COLO829 (cell line): Measurements from ENCODE around the gene NCR1.
"Not testable (repeated sequence)": the region's sequence is repeated elsewhere in the genome, so short reads cannot be mapped to it uniquely, and the experiment has no call there.

Source experiments
- DNase-seq: peaks from one replicate; pipeline ENCODE4 v3.0.0; 2012; ENCODE audit warnings: low spot score

NCR1 gene, protein sequence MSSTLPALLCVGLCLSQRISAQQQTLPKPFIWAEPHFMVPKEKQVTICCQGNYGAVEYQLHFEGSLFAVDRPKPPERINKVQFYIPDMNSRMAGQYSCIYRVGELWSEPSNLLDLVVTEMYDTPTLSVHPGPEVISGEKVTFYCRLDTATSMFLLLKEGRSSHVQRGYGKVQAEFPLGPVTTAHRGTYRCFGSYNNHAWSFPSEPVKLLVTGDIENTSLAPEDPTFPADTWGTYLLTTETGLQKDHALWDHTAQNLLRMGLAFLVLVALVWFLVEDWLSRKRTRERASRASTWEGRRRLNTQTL

DNA sequence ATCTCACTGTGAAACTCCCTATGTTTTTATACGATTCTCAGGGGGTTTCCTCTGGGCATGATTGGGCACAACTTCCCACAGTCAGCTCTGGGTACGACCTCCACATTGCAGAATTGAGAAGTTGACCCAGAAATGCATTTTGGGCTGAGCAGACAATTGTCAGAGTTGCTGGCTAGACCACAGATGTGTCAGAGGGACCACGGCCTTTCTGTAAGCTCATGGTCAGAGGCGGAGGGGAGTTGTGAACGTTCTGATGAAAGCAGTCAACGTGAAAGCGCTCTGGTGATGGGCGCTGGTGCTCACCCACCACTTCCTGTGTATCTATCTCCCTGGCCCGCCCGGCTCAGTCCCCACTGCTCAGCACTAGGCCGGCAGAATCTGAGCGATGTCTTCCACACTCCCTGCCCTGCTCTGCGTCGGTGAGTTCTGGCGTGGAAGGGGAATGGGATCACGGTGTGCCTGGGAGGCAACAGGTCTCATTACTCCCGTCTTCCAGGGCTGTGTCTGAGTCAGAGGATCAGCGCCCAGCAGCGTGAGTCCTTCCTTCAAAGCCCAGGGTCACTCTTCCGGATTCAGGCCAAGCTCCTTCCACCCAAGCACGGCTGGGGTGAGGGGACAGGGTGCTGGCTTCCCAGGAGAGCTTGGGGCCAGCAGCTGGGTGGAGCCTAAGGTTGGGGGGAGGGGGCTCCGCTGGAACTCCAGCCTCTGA, at the start of gene NCR1:
Gene NCR1 (plus strand): TSS at position 346 of the 709 bp plus-strand sequence. CDS start 40 bp downstream, at position 386.
- no peak for DNase-seq

DNA sequence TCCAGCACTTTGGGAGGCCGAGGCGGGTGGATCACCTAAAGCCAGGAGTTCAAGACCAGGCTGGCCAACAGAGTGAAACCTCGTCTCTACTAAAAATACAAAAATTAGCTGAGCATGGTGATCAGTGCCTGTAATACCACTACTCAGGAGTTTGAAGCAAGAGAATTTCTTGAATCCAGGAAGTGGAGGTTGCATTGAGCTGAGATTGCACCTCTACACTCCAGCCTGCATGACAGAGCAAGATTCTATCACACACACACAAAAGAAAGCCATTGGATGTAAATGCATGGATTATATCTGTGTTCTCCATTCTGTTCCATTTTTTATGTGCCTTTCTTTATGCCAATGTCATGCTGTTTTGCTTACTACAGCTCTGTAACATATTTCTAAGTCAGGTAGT, 47.5 kb upstream of the NCR1 start:
- DNase-seq: not testable (repeated sequence)

DNA sequence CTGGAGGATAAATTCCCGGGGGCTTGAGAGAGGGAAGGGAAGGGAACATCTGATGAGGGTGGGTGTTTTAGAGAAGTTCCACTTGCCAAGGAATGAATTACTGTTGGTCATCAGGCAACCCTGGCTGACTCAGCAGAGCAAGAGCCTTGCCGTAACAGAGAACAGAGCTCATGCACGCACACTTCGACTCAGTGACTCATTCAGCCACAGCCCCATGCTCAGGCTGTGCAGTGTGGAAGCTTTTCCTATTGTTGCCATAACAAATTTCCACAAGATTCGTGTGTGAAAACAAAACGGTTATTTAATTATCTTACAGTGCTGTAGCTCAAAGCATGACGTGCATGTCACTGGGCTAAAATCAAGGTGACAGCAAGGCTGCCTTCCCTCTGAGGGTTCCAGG, 46.5 kb upstream of the NCR1 start:
- DNase-seq: not testable (repeated sequence)

DNA sequence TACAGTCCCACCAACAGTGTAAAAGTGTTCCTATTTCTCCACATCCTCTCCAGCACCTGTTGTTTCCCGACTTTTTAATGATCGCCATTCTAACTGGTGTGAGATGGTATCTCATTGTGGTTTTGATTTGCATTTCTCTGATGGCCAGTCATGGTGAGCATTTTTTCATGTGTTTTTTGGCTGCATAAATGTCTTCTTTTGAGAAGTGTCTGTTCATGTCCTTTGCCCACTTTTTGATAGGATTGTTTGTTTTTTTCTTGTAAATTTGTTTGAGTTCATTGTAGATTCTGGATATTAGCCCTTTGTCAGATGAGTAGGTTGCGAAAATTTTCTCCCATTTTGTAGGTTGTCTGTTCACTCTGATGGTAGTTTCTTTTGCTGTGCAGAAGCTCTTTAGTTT, 42.5 kb upstream of the NCR1 start:
- not testable (repeated sequence) for DNase-seq

DNA sequence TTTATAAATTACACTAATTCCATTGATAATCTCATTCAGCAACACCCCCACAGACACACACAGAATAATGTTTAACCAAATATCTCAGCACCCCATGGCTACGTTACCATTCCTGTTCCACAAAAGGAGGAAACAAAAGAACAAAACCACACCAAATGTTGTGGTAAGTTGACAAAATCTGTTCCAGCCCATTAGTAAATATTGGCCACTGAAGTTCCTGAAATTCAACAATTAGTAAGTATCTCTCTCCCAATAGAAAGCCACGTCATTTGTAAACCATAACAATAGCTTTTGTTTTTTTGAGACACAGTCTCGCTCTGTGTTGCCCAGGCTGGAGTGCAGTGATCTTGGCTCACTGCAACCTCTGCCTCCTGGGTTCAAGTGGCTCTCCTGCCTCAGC, 34.3 kb upstream of the NCR1 start:
- no peak for DNase-seq

DNA sequence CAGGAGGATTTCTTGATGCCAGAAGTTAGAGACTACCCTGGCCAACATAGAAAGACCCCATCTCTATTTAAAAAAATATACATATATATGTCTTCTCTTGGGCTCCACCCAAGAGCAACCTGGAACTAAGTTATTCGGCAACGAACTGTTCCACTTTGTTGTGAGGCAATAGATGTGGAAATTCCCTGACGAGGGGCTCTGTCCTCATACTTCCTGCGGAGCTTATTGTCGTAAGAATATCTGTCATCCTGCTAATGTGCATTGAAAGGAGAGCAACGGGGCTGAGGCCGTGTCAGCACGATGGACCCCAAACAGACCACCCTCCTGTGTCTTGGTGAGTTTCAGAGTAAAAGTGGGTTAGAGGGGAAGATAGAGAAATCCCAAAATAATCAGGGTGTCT, 32.0 kb upstream of the NCR1 start, which contains the start of gene FCAR:
Gene FCAR (plus strand): TSS at position 246 of the 400 bp plus-strand sequence. CDS start 55 bp downstream, at position 301.
- no peak for DNase-seq

DNA sequence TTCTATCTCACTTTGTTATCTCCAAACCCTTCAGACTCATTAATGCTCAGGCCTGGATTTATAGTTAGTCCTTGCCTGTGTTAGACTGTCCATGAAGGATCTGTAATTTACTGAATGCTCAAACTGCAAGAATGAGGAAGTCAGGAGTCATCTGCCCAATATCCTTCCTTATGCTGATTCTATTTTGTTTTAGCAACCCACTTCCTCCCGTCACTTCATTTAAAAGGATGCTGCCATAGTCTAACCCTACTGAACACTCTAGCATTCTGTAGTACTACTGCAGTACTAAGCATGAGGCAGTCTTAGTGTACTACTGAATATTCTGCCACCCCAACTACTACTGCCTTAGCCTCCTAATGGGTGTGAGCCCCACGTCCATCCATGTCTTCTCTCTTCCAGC, 30.4 kb upstream of the NCR1 start:
- DNase-seq: no peak

DNA sequence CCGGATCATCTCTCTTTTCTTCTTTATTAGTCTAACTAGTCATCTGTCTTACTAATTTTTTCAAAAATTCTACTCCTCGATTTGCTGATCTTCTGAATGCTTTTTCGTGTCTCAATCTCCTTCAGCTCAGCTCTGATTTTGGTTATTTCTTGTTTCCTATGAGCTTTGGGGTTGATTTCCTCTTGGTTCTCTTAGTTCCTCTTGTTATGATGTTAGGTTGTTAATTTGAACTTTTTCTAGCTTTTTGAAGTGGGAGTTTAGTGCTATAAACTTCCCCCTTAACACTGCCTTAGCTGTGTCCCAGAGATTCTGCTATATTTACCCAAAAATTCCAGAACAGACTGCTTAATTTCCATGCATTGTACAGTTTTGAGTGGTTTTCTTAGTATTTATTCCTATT, 28.5 kb upstream of the NCR1 start:
- DNase-seq: no peak

DNA sequence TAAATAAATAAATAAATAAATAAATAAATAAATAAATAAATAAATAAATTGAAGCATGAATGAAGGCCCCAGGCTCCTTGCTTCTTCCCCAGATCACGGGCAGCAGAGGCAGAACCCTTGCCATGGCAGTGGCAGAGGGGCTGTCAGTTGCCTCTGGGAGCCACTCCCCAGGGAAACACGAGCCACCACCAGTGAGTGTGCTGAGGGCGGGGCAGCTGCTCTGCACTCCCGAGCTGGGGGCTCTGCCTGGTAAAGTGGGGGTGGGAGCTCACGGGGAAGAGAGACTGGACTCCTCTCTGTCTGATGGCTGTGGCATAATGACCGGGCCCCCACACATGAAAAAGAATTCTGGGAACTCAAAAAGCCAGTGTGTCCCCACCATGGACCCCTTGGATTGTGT, 24.1 kb upstream of the NCR1 start:
- DNase-seq: no peak

DNA sequence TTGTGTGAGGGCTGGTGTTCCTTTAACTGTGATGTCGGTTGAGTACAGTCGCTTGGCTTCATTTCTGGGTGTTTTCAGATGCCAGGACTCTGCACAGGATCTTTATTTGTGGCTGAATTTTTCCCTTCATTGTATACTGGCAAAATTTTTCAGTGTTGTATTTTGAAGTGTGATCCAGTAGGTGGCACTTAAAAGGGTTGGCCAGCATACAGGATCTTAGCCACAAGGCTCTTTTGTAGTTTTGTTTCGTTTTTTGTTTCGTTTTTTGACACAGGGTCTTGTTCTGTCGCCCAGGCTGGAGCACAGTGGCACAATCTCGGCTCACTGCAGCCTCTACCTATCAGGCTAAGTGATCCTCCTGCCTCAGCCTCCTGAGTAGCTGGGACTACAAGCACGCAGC, 23.2 kb upstream of the NCR1 start:
- DNase-seq: no peak

DNA sequence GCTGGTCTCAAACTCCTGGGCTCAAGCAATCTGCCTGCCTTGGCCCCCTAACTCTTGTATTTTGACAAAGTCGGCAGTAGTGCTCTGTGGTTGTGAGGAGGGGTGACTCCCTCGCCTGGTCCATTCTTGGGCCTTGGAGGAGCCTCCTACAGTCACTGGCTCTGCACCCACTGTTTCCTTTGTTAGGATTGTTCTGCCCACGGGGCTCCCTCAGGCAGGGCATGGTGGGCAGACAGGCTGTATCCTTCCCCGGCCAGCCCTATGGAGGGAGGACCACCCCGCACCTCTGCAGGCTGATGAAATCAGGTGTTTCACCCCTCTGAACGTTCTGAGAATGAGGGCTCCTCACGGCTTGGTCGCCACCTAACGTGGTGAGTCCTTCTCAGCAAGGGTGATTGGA, 22.7 kb upstream of the NCR1 start:
- no peak for DNase-seq

DNA sequence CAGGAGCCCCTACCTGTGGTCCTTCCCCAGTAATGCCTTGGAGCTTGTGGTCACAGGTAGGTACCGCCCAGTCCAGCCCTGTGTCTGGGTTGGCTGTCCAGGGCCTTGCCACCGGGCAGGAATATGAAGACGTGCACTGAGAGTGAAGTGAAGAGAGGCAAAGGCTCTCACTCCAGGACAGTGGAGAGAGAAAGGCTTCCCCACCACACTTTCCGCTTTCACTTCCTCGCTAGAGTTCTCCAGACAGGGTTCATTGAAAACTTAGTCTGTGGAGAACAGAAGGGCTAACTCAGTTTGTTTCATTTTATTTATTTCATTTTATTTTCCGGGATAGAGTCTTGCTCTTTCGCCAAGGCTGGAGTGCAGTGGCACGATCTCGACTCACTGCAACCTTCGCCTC, 17.7 kb upstream of the NCR1 start:
- DNase-seq: no peak

DNA sequence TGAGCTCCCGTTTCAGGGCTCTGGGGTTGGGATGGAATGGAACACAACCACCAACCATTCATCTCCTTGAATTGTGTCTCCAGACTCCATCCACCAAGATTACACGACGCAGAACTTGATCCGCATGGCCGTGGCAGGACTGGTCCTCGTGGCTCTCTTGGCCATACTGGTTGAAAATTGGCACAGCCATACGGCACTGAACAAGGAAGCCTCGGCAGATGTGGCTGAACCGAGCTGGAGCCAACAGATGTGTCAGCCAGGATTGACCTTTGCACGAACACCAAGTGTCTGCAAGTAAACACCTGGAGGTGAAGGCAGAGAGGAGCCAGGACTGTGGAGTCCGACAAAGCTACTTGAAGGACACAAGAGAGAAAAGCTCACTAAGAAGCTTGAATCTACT, 16.4 kb upstream of the NCR1 start:
- DNase-seq: no peak

DNA sequence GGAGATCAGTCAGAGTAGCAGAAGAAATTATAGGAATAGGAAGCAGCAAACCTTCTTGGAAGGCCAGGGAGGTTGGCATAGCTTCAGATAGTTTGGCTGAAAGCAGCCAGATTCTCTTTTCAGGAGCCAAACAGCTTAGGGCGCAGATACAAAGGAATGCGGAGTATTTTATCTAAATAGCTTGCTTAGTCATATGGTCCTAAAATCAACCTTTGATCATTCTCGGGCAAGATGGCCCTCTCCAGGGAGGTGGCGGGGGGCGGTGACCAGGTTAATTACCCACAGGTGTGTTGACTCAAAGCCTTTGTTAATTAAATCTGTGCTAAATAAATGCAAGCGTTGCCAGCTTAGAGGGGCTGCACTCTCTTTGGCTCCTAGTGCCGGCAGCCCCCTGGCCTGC, 12.5 kb upstream of the NCR1 start:
- no peak for DNase-seq

DNA sequence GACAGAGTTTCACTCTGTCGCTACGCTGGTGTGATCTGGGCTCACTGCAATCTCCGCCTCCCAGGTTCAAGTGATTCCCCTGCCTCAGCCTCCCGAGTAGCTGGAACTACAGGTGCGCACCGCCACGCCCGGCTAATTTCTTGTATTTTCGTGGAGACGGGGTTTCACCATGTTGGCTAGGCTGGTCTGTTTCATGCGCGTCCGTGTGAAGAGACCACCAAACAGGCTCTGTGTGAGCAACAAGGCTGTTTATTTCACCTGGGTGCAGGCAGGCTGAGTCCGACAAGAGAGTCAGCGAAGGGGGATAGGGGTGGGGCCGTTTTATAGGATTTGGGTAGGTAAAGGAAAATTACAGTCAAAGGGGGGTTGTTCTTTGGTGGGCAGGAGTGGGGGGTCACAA, 11.8 kb upstream of the NCR1 start:
- DNase-seq: not testable (repeated sequence)

DNA sequence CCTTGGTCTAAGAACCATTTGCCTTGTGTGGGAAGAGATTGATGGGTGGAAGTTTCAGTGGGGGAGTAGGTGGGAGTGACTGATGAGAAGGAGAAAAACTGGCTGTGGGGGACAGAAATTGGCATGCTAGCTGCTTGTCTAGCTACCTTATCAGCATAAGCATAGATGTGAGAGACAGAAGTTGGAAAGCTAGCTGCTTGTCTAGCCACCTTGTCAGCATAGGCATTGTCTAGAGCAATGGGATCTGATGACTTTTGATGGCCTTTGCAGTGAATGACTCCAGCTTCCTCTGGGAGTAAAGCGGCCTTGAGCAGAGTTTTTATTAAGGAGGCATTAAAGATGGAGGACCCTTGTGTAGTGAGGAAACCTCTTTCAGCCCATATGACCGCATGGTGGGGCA, 9.9 kb upstream of the NCR1 start:
- DNase-seq: no peak

DNA sequence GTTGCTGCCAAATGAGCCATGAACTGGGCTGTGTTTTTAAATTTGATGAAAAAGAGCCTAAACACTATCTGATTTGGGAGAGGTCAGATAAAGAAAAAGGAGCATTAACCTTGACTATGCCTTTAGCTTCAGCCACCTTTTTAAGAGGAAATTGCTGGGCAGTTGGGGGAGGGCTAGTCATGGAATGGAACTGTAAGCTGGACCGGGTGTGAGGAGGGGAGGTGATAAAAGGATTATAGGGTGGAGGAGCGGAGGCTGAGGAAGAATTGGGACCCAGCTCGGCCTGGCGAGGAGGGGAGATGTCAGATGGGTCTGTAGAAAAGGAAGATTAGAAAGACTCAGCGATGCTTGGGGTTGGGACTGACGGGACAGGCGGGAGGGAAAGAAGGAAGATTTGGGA, 7.3 kb upstream of the NCR1 start:
- DNase-seq: not testable (repeated sequence)

DNA sequence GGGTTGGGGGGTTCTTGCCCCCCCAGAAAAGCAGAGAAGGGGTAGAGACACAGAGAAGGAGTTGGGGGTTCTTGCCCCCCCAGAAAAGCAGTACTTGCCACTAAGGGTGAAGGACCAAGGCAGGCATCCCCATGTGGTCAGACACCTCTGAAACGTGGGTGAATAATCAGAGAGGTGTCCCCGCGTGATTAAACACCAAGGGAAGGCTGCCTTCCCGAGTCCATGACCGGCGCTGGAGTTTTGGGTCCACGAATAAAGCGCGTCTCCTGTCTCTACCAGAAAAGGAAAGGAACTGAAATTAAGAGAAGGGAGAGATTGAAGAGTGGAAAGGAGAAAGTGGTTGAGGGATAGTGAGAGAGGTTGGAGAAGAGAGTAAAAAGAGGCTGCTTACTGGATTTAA, 6.3 kb upstream of the NCR1 start:
- DNase-seq: not testable (repeated sequence)

DNA sequence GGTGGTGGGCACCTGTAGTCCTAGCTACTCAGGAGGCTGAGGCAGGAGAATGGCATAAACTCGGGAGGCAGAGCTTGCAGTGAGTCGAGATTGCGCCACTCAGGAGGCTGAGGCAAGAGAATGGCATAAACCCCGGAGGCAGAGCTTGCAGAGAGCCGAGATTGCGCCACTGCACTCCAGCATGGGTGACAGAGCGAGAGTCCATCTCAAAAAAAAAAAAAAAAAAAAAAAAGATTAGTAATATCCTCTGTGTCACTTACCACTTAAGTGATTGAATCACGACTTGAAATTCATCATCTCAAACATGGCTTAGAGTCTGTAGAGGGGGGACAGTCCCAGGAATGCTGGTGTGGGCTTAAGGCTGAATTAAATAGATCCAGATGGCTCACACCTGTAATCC, 4.8 kb upstream of the NCR1 start:
- DNase-seq: not testable (repeated sequence)

DNA sequence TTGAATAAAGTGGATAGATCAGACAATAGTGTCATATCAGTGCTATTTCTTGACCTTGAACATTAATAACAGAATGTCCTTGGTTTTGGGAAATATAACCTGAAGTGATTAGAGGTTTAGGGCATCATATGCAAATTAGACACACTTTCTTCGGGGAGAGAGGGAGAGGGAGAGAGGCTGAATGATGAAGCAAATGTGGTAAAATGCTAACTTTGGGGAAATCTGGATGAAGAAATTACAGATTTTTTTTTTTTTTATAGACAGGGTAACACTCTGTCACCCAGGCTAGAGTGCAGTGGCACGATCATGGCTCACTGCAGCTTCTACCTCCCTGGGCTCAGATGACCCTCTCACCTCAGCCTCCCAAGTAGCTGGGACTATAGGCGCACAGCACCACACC, 3.9 kb upstream of the NCR1 start:
- no peak for DNase-seq

DNA sequence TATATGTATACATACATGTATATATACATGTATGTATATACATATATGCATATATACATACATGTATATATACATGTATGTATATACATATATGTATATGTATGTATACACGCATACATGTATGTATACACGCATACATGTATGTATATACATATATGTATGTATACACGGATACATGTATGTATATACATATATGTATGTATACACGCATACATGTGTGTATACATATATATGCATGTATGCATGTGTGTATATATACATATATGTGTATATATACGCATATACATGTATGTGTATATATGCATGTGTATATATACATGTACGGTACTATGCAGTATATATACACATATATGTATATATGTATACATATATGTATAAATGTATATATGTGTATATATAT, 2.6 kb upstream of the NCR1 start:
- no peak for DNase-seq

DNA sequence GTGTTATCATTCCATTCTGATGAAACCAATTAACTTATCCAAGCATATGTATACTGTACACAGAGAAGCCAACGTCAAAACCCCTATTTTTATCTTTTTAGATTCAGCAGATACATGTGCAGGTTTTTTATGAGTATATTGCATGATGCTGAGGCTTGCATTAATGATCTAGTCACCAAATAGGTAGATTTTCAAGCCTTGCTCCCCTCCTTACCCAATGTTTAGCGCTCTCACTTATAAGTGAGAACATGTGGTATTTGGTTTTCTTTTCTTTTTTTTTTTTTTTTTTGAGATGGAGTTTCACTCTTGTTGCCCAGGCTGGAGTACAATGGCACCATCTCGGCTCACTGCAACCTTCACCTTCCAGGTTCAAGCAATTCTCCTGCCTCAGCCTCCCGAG, 1.7 kb upstream of the NCR1 start:
- DNase-seq: not testable (repeated sequence)

DNA sequence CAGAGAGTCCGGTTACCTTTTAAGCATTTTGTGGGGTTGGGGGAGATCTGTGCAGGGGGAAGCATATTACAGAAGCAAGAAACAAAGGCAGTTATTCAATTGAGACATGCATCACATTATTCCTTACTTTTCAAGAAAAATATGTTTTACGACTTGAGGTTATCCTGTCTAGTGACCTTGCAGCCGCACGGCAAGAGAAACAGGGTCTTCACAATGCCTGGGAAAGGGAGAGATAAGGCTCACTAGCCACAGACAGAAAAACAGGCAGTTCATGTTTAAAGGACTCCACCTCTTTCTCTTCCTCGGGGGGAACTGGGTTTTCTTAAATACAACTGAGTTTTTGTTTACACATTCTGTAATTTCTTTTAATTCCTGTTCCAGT, 536 bp upstream of the NCR1 start:
- DNase-seq: no peak

DNA sequence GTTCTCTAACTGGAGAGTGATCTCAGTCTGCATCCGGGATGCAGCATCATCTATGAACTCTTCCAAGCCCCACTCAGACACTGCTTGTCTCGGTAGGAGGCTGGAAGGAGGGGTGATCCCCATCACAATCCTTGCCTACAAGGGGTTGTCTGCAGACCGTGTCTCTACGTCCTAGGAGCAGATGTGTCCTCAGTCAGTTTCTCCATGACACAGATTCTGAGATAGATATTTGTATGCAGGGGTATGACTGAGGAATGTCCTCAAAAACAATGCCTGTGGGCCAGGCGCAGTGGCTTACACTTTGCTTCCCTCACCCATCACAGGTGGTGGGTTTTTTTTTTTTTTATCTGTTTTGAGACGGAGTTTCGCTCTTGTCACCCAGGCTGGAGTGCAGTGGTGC, 871 bp downstream of the NCR1 start:
- no peak for DNase-seq
